AG04449 (cell line): ENCODE measurements around the gene DIP2A.
"Not testable (repeated sequence)": the region's sequence is repeated elsewhere in the genome, so short reads cannot be mapped to it uniquely, and the experiment has no call there.

Experiments used
- CTCF ChIA-PET: fragments of 350-600 bp; formaldehyde crosslinking; extraction: SDS; loops from one replicate; lab custom pipeline; 2021; ENCODE audit warnings: antibody characterized with exemption; lab: Yijun Ruan, JAX
- POLR2A ChIA-PET: fragments of 400-600, 350-600 bp; formaldehyde crosslinking; extraction: SDS; loops from one replicate; lab custom pipeline; 2020; ENCODE audit warnings: antibody characterized with exemption, inconsistent platforms; lab: Yijun Ruan, JAX
- DNase-seq: peaks from one replicate; pipeline ENCODE4 v3.0.0-alpha.2; 2010; ENCODE audit warnings: low read depth, low spot score
- H3K4me3 ChIP-seq: 2 replicates; pipeline ENCODE4 v1.5.1; 2011; ENCODE audit warnings: low read depth, mild to moderate bottlenecking, control low read depth, low read length
- TF ChIP-seq, protein P1 (sequence below): IDR thresholded peaks from one replicate; pipeline ENCODE4 v1.5.1; 2011; ENCODE audit warnings: mild to moderate bottlenecking, moderate library complexity, low read length, control low read depth, inconsistent platforms; ENCODE audit not compliant: insufficient read depth; ENCODE audit errors: missing control alignments

Gene DIP2A

DNA sequence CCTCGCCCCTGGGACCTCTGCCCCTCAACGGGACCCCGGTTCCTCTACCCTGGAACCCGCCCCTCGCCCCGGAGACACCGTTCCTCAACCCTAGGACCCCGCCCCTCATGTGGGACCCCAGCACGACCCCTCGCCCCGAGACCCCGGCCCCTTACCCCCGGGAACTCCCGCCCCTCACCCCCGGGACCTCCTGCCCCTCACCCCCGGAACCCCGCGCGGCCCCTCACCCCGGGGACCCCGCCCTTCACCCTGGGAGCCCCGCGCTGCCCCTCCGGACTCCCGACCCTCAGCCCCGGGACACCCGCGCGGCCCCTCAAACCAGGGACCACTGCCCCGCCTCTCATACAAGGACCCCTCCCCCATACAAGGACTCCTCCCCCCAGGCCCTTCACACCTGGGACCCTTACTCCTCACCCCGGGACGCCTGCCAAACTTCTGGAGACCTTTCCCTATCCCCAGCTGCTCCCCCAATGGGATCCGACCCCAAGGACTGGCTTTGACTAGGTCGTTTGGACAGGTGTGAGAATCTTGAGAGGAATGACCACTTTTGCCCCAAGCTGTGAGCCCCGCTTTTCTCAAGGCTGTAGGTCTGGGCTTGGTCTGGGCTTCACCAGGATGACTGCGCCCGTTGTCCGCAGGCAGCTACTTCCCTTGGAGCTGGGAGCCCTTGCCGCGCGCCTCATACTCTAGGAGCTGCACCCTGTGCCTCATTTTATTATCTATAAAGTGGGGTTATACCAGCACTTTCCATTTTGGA lies 843 bp downstream of the DIP2A start:
- TF ChIP-seq, protein P1, sequence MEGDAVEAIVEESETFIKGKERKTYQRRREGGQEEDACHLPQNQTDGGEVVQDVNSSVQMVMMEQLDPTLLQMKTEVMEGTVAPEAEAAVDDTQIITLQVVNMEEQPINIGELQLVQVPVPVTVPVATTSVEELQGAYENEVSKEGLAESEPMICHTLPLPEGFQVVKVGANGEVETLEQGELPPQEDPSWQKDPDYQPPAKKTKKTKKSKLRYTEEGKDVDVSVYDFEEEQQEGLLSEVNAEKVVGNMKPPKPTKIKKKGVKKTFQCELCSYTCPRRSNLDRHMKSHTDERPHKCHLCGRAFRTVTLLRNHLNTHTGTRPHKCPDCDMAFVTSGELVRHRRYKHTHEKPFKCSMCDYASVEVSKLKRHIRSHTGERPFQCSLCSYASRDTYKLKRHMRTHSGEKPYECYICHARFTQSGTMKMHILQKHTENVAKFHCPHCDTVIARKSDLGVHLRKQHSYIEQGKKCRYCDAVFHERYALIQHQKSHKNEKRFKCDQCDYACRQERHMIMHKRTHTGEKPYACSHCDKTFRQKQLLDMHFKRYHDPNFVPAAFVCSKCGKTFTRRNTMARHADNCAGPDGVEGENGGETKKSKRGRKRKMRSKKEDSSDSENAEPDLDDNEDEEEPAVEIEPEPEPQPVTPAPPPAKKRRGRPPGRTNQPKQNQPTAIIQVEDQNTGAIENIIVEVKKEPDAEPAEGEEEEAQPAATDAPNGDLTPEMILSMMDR, result no peak
- DNase-seq, result no peak
- H3K4me3 ChIP-seq, result peak overlapping the region; percentile 80
- ChIA-PET CTCF (interaction anchor here (1.2 kb wide), 1 partner anchor 19 kb away, joined by 3 read pairs; no protein-coding TSS in a partner anchor), POLR2A (no interaction called here)

DNA sequence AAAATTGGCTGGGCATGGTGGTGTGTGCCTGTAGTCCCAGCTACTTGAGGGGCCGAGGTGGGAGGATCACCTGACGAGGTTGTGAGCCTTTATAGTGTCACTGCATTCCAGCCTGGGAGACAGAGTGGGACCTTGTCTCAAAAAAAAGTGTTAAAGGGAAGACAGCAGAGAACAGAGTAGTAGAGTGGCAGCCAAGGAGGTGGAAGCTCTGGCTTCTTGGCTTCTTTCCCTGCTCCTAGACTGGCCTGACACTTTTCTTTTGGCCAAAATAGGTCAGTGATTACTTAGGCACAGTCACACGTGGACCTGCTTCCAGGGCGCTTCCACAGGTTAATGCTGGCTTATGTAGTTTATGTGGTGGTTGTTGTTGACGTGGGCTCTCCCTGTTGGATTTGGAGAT lies 3.2 kb downstream of the DIP2A start:
- POLR2A ChIA-PET, result no interaction called here
- H3K4me3 ChIP-seq, result no peak overlapping the region
- CTCF ChIA-PET, result interaction anchor here (1.0 kb wide), 1 partner anchor 13 kb away, joined by 3 read pairs; no protein-coding TSS in a partner anchor
- no peak for DNase-seq
- TF ChIP-seq, protein P1, result no peak

DNA sequence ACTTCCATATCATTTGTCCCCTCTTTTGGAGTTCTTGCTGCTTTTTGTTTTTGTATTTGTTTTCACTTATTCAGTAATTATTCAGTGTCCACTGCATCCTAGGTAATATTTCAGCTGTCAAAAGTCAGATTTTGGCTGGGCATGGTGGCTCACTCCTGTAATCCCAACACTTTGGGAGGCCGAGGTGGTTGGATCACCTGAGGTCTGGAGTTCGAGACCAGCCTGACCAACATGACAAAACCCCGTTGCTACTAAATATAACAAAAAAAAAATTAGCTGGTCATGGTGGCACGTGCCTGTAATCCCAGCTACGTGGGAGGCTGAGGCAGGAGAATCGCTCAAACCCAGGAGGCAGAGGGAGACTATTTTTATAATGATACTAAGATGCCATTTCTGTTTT lies 6.5 kb downstream of the DIP2A start:
- POLR2A ChIA-PET, CTCF ChIA-PET, DNase-seq, H3K4me3 ChIP-seq: not testable (repeated sequence)

DNA sequence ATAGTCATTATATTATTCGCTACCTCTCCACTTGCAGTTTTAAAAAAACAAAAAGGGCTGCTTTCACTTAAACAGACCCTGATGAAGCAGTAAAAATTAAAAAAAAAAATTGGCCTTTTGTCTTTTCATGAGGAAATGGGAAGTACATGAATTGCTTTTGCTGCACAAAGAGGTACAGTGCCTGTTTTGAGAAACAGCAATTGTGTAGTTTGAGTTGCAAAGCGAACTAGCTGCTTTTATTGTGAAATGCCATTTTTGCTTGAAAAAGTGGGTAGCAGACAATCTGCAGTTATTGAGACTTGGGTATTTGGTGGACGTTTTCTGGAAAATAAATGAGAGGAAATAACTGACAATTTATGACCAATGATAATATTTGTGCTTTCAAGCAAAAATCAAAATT lies 7.0 kb downstream of the DIP2A start:
- ChIA-PET CTCF (no interaction called here), POLR2A (no interaction called here)
- TF ChIP-seq, protein P1, result no peak
- H3K4me3 ChIP-seq, result no peak overlapping the region
- DNase-seq, result no peak

DNA sequence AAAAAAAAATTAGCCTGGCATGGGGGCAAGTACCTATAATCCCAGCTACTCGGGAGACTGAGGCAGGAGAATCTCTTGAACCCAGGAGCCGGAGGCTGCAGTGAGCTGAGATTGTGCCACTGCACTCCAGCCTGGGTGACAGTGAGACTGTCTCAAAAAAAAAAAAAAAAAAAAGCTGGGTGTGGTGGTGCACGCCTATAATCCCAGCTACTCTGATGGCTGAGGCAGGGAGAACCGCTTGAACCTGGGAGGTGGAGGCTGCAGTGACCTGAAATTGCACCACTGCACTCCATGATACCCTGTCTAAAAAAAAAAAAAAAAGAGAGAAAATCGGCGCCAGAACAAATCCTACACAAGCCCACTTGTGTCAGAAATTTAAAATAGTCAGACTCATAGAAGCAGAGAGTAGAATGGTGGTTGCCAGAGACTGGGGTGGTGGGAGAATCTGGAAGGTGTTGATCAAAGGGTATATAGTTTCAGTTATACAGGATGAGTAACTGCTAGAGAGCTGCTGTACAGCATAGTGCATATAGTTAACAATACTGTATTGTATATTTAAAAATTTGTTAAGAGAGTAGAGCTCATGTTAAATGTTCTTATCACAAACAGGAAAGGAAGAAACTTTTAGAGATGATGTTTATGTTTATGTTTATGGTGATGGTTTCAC lies 9.6 kb downstream of the DIP2A start:
- DNase-seq, result no peak
- no peak overlapping the region for H3K4me3 ChIP-seq
- TF ChIP-seq, protein P1, result no peak
- POLR2A ChIA-PET, result no interaction called here
- CTCF ChIA-PET, result no interaction called here

DNA sequence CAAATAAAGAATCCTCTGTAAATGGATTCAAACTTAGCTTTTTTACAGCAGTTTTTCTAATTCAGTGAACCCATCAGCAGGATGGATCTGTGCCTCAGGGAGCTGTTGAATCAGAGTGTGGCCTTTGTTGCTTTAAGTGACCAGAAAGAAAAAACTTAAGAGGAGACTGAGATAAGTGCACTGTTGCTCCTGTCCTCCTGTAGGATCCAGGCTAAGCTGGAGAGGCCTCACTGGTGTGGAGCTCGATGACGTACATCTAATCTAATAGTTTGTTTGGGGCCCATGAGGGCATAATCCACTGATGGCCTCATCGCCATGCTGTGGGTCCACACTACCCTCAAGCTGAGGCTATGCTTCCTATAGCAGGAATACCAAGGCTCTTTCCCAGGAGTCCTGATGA lies 10.6 kb downstream of the DIP2A start:
- ChIA-PET POLR2A (no interaction called here), CTCF (no interaction called here)
- H3K4me3 ChIP-seq, result no peak overlapping the region
- DNase-seq, result no peak
- TF ChIP-seq, protein P1, result no peak

DNA sequence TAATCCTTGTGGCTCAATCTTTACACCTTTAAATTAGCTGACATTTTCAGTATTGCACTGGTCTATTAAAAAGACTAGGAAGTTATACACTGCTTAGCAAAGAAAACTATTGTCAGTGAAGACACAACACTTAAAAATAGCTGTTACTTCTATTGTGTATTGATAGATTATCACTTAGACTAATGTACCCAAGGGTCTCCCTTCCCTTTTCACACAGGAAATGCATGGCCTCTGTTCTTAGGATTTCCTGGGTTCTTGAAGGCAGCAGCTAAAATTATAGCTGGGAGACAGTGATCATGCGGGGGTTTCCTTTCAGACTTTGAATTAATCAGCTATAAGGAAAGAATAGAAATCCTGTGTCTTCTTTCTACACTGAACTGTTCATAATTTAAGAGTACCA lies 12.8 kb downstream of the DIP2A start:
- DNase-seq, result no peak
- ChIA-PET CTCF (interaction anchor here (1.0 kb wide), 1 partner anchor 11 kb away, joined by 3 read pairs; no protein-coding TSS in a partner anchor), POLR2A (no interaction called here)
- TF ChIP-seq, protein P1, result no peak
- no peak overlapping the region for H3K4me3 ChIP-seq
